ENCODE measurements around the gene PCSK6.
"Not testable (repeated sequence)": the region's sequence is repeated elsewhere in the genome, so short reads cannot be mapped to it uniquely, and the experiment has no call there.

The PCSK6 gene

GRCh38 chr15:101481917-101482525, 7.5 kb downstream of the PCSK6 start:
- no peak for DNase-seq

GRCh38 chr15:101481381-101481705, 8.2 kb downstream of the PCSK6 start:
- DNase-seq = no peak

- DNase-seq = no peak
These were observed 8.7 kb downstream of the PCSK6 start for GRCh38 chr15:101480613-101481380.

- DNase-seq = no peak
These were observed 9.5 kb downstream of the PCSK6 start for GRCh38 chr15:101479851-101480612.

- DNase-seq = no peak
These were observed 10.1 kb downstream of the PCSK6 start for GRCh38 chr15:101479342-101479845.

GRCh38 chr15:101478701-101479341, 10.7 kb downstream of the PCSK6 start:
- no peak for DNase-seq

GRCh38 chr15:101477851-101478362, 11.6 kb downstream of the PCSK6 start:
- DNase-seq = no peak

GRCh38 chr15:101476756-101477155, 12.8 kb downstream of the PCSK6 start:
- DNase-seq = no peak

- no peak for DNase-seq
These were observed 14.5 kb downstream of the PCSK6 start for GRCh38 chr15:101474983-101475382.

GRCh38 chr15:101474233-101474632, 15.3 kb downstream of the PCSK6 start:
- no peak for DNase-seq

- DNase-seq = no peak
These were observed 17.5 kb downstream of the PCSK6 start for GRCh38 chr15:101472033-101472432.

- DNase-seq = no peak
These were observed 18.8 kb downstream of the PCSK6 start for GRCh38 chr15:101470548-101471239.

- no peak for DNase-seq
These were observed 19.8 kb downstream of the PCSK6 start for GRCh38 chr15:101469520-101470288.

GRCh38 chr15:101466188-101466587, 23.3 kb downstream of the PCSK6 start:
- DNase-seq = no peak

GRCh38 chr15:101464999-101465669, 24.4 kb downstream of the PCSK6 start:
- DNase-seq = no peak

GRCh38 chr15:101464256-101464998, 25.1 kb downstream of the PCSK6 start:
- DNase-seq = no peak

- not testable (repeated sequence) for DNase-seq
These were observed 25.8 kb downstream of the PCSK6 start for GRCh38 chr15:101463696-101464095.

- no peak for DNase-seq
These were observed 26.2 kb downstream of the PCSK6 start for GRCh38 chr15:101463270-101463669.

GRCh38 chr15:101461097-101461496, 28.4 kb downstream of the PCSK6 start:
- DNase-seq = no peak

- DNase-seq = no peak
These were observed 29.8 kb downstream of the PCSK6 start for GRCh38 chr15:101459579-101460300.
